Loucy (cell line): ENCODE results near the gene TMEM59L.

Experiments used
- CTCF ChIP-seq: fragments of 200-600 bp; sonication (generic); conservative IDR thresholded peaks from 2 replicates; pipeline ENCODE4 v1.5.1; 2014; ENCODE audit warnings: mild to moderate bottlenecking, antibody characterized with exemption, low read length
- EZH2phosphoT487 ChIP-seq: fragments of 200-600 bp; IDR thresholded peaks from 2 replicates; pipeline ENCODE4 v1.6.1; 2018; ENCODE audit warnings: antibody characterized with exemption, mild to moderate bottlenecking, moderate library complexity, borderline replicate concordance

- no peak for TF ChIP-seq CTCF
- no peak for TF ChIP-seq EZH2phosphoT487
Measured at GRCh38 chr19:18610245-18610555, 2.5 kb upstream of the TMEM59L start.
